Measurements from ENCODE around the gene FBXW7. TPM values are rescaled to one million over a fixed set of nuclear protein-coding genes. Genes with fewer than 3 reads are reported as not detected.

The FBXW7 gene
- polyA plus RNA-seq, 1 of the 3 experiments (the other 2 are of a cell fraction) = 7.7 TPM

DNA sequence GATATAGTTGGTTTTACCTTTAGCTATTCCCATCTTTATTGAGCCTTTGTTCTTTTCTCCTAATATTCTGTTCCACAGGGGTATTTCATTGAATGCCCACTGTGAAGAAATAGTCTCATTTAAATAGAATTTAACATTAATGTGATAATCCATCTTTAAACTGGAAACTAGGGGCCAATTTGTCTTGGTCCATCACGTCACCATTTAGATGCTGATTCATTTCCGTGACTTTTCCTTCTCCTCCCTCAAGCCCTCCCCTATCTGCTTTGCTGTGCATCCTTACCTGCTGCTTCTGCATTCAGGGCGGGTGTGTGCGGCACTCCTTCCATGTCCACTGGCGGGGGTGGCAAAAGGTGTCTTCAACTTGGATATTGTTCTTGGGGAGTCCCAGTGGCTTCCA lies 241.1 kb downstream of the FBXW7 start:
- no peak overlapping the region for H3K27ac ChIP-seq (ENCODE audit: low read depth in 2 of 2, low read length in 1 of 2)
- no peaks in the 10 kb centered on the region for H3K4me1 ChIP-seq (ENCODE audit: control insufficient read depth in 1 of 2, insufficient read depth in 2 of 2, low read depth in 1 of 2, low read length in 1 of 2)
- H3K4me2 ChIP-seq = no peak overlapping the region
- no peaks in the 10 kb centered on the region for H4K20me1 ChIP-seq (ENCODE audit: insufficient read depth)
- no peaks in the 10 kb centered on the region for H3F3A ChIP-seq (replicated peaks; ENCODE audit: insufficient read depth)
- WGBS (ENCODE audit: low lambda C conversion rate) = 75% methylated on average over 5 of the region's 5 CpGs
- no peaks in the 10 kb centered on the region; the same call in 1 of the 2 replicates for H3K27me3 ChIP-seq (ENCODE audit: insufficient read depth)
- H3K9ac ChIP-seq = no peak overlapping the region
- ChIA-PET CTCF (no interaction called here), POLR2A (no interaction called here)
- TF ChIP-seq FOSL2 (IDR thresholded peaks at IDR 0.05; ENCODE audit: borderline replicate concordance, low read depth) (no peak), GATA2 (CRISPR knock-in tag; IDR thresholded peaks at IDR 0.05) (no peak), TEAD4 (IDR thresholded peaks at IDR 0.05; ENCODE audit: borderline replicate concordance, insufficient read depth) (no peak), PBX3 (IDR thresholded peaks at IDR 0.05) (no peak), CHD2 (IDR thresholded peaks at IDR 0.05; ENCODE audit: low read length, partially characterized antibody) (no peak), TAF1 (IDR thresholded peaks at IDR 0.05; ENCODE audit: borderline replicate concordance, low read depth, low read length) (no peak), RFX5 (IDR thresholded peaks at IDR 0.05; ENCODE audit: low read length) (no peak), TCF12 (IDR thresholded peaks at IDR 0.05) (no peak), REST (IDR thresholded peaks at IDR 0.05; ENCODE audit: low read depth, low read length) (no peak), USF2 (IDR thresholded peaks at IDR 0.05; ENCODE audit: borderline replicate concordance, low read depth, low read length) (no peak)
- TF ChIP-seq, protein P1, sequence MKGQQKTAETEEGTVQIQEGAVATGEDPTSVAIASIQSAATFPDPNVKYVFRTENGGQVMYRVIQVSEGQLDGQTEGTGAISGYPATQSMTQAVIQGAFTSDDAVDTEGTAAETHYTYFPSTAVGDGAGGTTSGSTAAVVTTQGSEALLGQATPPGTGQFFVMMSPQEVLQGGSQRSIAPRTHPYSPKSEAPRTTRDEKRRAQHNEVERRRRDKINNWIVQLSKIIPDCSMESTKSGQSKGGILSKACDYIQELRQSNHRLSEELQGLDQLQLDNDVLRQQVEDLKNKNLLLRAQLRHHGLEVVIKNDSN (IDR thresholded peaks at IDR 0.05; ENCODE audit: borderline replicate concordance, low read depth) = no peak
- H3K9me2 ChIP-seq = no peaks in the 10 kb centered on the region
- no peaks in the 10 kb centered on the region for H3K36me3 ChIP-seq (replicated peaks in 1 of 2; ENCODE audit: control insufficient read depth in 1 of 2, insufficient read depth in 2 of 2, low read length in 1 of 2)
- H2AFZ ChIP-seq (ENCODE audit: low read depth) = no peak overlapping the region
- no peak for DNase-seq
- H3K79me2 ChIP-seq (ENCODE audit: insufficient read depth) = no peaks in the 10 kb centered on the region
- H3K4me3 ChIP-seq (ENCODE audit: low read depth in 2 of 2, low read length in 1 of 2) = no peak overlapping the region
- H3K9me3 ChIP-seq = no peaks in the 10 kb centered on the region
